ENCODE measurements around the gene SETBP1. TPM values are rescaled to one million over a fixed set of nuclear protein-coding genes. Genes with fewer than 3 reads are reported as not detected.

Gene SETBP1
- total RNA-seq, 1 donor from 2014 or later: 83.3 TPM

DNA sequence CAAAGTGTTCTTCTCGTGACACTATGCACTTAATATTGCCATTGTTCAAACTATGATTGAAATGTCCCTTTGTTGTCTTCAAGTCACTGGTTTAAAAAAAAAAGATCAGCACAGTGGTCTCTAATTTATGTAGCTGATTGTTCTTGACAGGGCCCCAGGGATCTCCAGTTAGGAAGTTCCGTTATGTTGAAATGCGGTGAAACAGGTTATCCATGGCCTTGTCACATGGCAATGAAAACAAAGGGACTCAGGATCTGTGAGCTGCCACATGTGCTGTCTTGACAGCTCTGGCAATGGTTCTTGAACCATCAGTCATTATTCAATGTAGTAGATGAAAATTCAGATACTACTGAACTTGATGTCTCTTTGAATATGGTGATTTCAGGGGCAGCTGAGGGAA lies 147.4 kb downstream of the SETBP1 start:
- Mint-ChIP-seq H3K4me1 (ENCODE audit: low read depth, unreplicated experiment) (peaks cover 34% of the 10 kb centered on the region), H3K27ac (ENCODE audit: unreplicated experiment) (peak overlapping the region; percentile 62), H3K4me3 (ENCODE audit: unreplicated experiment) (peak overlapping the region; percentile 31), H3K36me3 (ENCODE audit: unreplicated experiment) (no peaks in the 10 kb centered on the region), H3K27me3 (ENCODE audit: unreplicated experiment) (peaks cover 3% of the 10 kb centered on the region), H3K9me3 (ENCODE audit: unreplicated experiment) (peaks cover 3% of the 10 kb centered on the region)
- no peak for DNase-seq
- TF ChIP-seq, protein P1, sequence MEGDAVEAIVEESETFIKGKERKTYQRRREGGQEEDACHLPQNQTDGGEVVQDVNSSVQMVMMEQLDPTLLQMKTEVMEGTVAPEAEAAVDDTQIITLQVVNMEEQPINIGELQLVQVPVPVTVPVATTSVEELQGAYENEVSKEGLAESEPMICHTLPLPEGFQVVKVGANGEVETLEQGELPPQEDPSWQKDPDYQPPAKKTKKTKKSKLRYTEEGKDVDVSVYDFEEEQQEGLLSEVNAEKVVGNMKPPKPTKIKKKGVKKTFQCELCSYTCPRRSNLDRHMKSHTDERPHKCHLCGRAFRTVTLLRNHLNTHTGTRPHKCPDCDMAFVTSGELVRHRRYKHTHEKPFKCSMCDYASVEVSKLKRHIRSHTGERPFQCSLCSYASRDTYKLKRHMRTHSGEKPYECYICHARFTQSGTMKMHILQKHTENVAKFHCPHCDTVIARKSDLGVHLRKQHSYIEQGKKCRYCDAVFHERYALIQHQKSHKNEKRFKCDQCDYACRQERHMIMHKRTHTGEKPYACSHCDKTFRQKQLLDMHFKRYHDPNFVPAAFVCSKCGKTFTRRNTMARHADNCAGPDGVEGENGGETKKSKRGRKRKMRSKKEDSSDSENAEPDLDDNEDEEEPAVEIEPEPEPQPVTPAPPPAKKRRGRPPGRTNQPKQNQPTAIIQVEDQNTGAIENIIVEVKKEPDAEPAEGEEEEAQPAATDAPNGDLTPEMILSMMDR (IDR thresholded peaks at IDR 0.05; ENCODE audit: partially characterized antibody, unreplicated experiment): no peak

DNA sequence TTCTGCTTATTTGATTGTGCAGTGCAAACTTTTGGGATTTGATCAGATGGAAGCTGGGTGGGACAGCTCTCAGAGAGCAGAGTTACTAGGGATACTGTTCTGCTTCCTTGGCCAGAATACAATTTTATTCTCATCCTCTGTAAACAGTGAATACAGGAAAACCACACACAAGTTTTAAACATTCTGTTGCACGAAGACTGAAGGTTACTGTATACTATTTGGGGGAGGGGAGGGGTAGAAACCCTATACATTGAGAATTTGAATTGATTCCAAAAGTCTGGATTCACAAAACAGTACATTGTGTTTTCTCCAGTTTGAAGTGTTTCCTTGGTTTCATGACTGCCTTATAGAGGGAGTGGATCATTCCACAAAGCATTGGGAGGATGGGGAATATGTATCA lies 149.9 kb downstream of the SETBP1 start:
- Mint-ChIP-seq H3K4me3 (ENCODE audit: unreplicated experiment) (no peak overlapping the region), H3K4me1 (ENCODE audit: low read depth, unreplicated experiment) (peaks cover 34% of the 10 kb centered on the region), H3K36me3 (ENCODE audit: unreplicated experiment) (no peaks in the 10 kb centered on the region), H3K27ac (ENCODE audit: unreplicated experiment) (no peak overlapping the region), H3K27me3 (ENCODE audit: unreplicated experiment) (peaks cover 3% of the 10 kb centered on the region), H3K9me3 (ENCODE audit: unreplicated experiment) (peaks cover 2% of the 10 kb centered on the region)
- DNase-seq: no peak
- TF ChIP-seq, protein P1 (IDR thresholded peaks at IDR 0.05; ENCODE audit: partially characterized antibody, unreplicated experiment): no peak

DNA sequence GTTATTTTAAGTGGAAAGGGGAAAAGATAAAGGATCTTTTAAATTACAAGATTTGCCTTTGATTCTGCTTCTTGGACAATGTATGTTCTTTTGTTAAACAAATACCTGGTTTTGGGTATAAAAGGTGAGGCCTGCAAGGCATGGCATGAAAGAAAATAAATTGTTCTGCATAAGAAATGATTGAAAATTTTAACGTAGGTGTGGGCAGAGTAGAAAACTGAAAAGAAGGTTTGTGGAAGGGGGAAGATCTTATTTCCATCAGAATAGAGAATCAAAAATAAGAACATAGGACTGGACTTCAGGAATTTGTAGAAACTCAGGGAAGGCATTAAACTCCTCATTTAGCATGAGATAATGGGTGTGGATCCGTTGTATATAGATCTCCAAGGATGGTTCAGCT lies 153.1 kb downstream of the SETBP1 start:
- DNase-seq: no peak
- H3K36me3 Mint-ChIP-seq (ENCODE audit: unreplicated experiment): no peaks in the 10 kb centered on the region
- peaks cover 2% of the 10 kb centered on the region for H3K9me3 Mint-ChIP-seq (ENCODE audit: unreplicated experiment)
- no peak overlapping the region for H3K4me3 Mint-ChIP-seq (ENCODE audit: unreplicated experiment)
- TF ChIP-seq, protein P1 (IDR thresholded peaks at IDR 0.05; ENCODE audit: partially characterized antibody, unreplicated experiment): no peak
- H3K27me3 Mint-ChIP-seq (ENCODE audit: unreplicated experiment): peaks cover 3% of the 10 kb centered on the region
- no peak overlapping the region for H3K27ac Mint-ChIP-seq (ENCODE audit: unreplicated experiment)
- H3K4me1 Mint-ChIP-seq (ENCODE audit: low read depth, unreplicated experiment): peaks cover 33% of the 10 kb centered on the region

DNA sequence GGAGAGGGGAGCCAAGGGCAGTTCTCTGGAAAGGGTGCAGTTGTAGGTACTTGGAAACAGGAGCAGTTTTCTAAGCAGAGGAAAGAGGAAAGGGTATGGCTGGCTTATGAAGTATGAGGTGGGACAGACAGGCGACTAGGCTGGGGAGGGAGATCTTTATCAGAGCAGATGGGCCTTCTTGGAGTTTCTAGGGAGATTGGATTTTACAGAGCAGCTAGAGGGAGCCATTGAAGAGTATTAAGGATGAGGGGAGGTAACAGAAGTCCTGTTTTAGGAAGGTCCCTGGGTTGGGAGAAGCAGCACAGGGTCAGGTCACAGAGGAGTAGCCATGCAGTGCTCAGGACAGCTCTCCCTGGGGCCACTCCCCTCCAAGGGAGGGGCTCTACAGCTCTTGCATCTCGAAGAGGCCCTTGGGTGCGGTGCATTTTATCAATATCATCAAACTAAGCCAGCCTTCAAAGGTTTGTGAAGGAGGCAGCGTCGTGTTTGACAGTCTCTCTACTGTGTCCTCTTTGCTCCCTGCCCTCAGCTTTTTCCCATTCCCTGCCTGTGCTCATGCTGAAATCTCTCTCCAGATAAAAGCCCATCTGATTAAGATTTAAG lies 154.3 kb downstream of the SETBP1 start:
- TF ChIP-seq, protein P1 (IDR thresholded peaks at IDR 0.05; ENCODE audit: partially characterized antibody, unreplicated experiment): no peak
- peaks cover 3% of the 10 kb centered on the region for H3K27me3 Mint-ChIP-seq (ENCODE audit: unreplicated experiment)
- DNase-seq: no peak
- H3K27ac Mint-ChIP-seq (ENCODE audit: unreplicated experiment): peak overlapping the region; percentile 45
- no peak overlapping the region for H3K4me3 Mint-ChIP-seq (ENCODE audit: unreplicated experiment)
- H3K36me3 Mint-ChIP-seq (ENCODE audit: unreplicated experiment): no peaks in the 10 kb centered on the region
- peaks cover 2% of the 10 kb centered on the region for H3K9me3 Mint-ChIP-seq (ENCODE audit: unreplicated experiment)
- H3K4me1 Mint-ChIP-seq (ENCODE audit: low read depth, unreplicated experiment): peaks cover 36% of the 10 kb centered on the region

DNA sequence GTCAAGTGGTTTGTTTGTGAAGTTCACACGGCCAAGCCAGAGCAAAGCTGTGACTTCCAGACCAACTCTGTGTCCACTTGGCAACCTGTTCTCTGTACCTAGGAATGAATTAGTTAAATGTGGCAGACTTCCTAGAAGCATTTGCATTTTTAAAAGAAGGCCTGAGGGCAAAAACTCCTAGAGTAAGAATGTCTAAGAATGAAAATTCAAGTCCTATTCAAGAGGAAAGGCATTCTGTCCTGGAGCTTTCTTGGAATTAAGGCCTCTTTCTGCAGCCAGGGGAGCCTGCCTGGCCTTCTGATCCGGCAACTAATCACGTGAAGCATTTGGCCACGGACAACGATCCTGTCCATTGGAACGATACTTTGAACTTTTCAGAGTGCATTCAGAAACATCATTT lies 155.0 kb downstream of the SETBP1 start:
- H3K9me3 Mint-ChIP-seq (ENCODE audit: unreplicated experiment): peaks cover 2% of the 10 kb centered on the region
- TF ChIP-seq, protein P1 (IDR thresholded peaks at IDR 0.05; ENCODE audit: partially characterized antibody, unreplicated experiment): no peak
- no peak overlapping the region for H3K4me3 Mint-ChIP-seq (ENCODE audit: unreplicated experiment)
- H3K36me3 Mint-ChIP-seq (ENCODE audit: unreplicated experiment): no peaks in the 10 kb centered on the region
- peaks cover 36% of the 10 kb centered on the region for H3K4me1 Mint-ChIP-seq (ENCODE audit: low read depth, unreplicated experiment)
- DNase-seq: no peak
- H3K27me3 Mint-ChIP-seq (ENCODE audit: unreplicated experiment): peaks cover 3% of the 10 kb centered on the region
- no peak overlapping the region for H3K27ac Mint-ChIP-seq (ENCODE audit: unreplicated experiment)

All from glutamatergic neuron (in vitro differentiated cells).